ENCODE measurements around the gene STMN3. TPM values are rescaled to one million over a fixed set of nuclear protein-coding genes. Genes with fewer than 3 reads are reported as not detected.

Gene STMN3
- total RNA-seq, 1 donor, result 1.1 TPM

GRCh38 chr20:63696628-63697356 lies 43.6 kb upstream of the STMN3 start, which contains the start of gene TNFRSF6B:
TNFRSF6B (plus strand) TSS chr20:63696652; CDS start chr20:63696768, 116 bp downstream.
- Histone ChIP-seq H3K27me3 (ENCODE audit: insufficient read depth, low read length) (no peaks in the 10 kb centered on the region), H3K9me3 (ENCODE audit: low read depth, low read length) (no peaks in the 10 kb centered on the region), H4K20me1 (ENCODE audit: insufficient read depth, low read length) (no peaks in the 10 kb centered on the region), H3K4me2 (ENCODE audit: insufficient read depth, low read length) (peak within 1 kb of the TSS; percentile 61), H3K79me2 (ENCODE audit: insufficient read depth, low read length) (peaks cover 2% of the 10 kb centered on the region), H3K36me3 (ENCODE audit: insufficient read depth, low read length) (peaks cover under 1% of the 10 kb centered on the region), H3K4me1 (ENCODE audit: insufficient read depth, low read length) (peaks cover 31% of the 10 kb centered on the region), H3K27ac (ENCODE audit: low read depth, low read length) (peak within 1 kb of the TSS; percentile 17), H3K4me3 (ENCODE audit: insufficient read depth, low read length) (peak within 1 kb of the TSS; percentile 51), H2AFZ (ENCODE audit: low read length) (no peak within 1 kb of the TSS)
- peak; percentile 85 for DNase-seq (ENCODE audit: insufficient read length, low spot score, missing footprints)
- TF ChIP-seq CTCF (IDR thresholded peaks at IDR 0.05; ENCODE audit: extremely low read depth, low read depth, low read length), result no peak

- Histone ChIP-seq H3K4me1 (ENCODE audit: insufficient read depth, low read length) (peaks cover 31% of the 10 kb centered on the region), H3K4me2 (ENCODE audit: insufficient read depth, low read length) (peak overlapping the region; percentile 61), H4K20me1 (ENCODE audit: insufficient read depth, low read length) (no peaks in the 10 kb centered on the region), H3K36me3 (ENCODE audit: insufficient read depth, low read length) (peaks cover 3% of the 10 kb centered on the region), H3K9me3 (ENCODE audit: low read depth, low read length) (no peaks in the 10 kb centered on the region), H3K27me3 (ENCODE audit: insufficient read depth, low read length) (no peaks in the 10 kb centered on the region), H2AFZ (ENCODE audit: low read length) (no peak overlapping the region), H3K79me2 (ENCODE audit: insufficient read depth, low read length) (peaks cover 2% of the 10 kb centered on the region), H3K27ac (ENCODE audit: low read depth, low read length) (no peak overlapping the region), H3K4me3 (ENCODE audit: insufficient read depth, low read length) (peak overlapping the region; percentile 51)
- TF ChIP-seq CTCF (IDR thresholded peaks at IDR 0.05; ENCODE audit: extremely low read depth, low read depth, low read length), result no peak
- peak; percentile 92 for DNase-seq (ENCODE audit: insufficient read length, low spot score, missing footprints)
These were observed 43.0 kb upstream of the STMN3 start for GRCh38 chr20:63696306-63696627.

- Histone ChIP-seq H4K20me1 (ENCODE audit: insufficient read depth, low read length) (no peaks in the 10 kb centered on the region), H3K36me3 (ENCODE audit: insufficient read depth, low read length) (peaks cover 3% of the 10 kb centered on the region), H3K4me1 (ENCODE audit: insufficient read depth, low read length) (peaks cover 31% of the 10 kb centered on the region), H3K27ac (ENCODE audit: low read depth, low read length) (no peak overlapping the region), H3K9me3 (ENCODE audit: low read depth, low read length) (no peaks in the 10 kb centered on the region), H3K27me3 (ENCODE audit: insufficient read depth, low read length) (no peaks in the 10 kb centered on the region), H3K4me3 (ENCODE audit: insufficient read depth, low read length) (no peak overlapping the region), H3K79me2 (ENCODE audit: insufficient read depth, low read length) (peaks cover 2% of the 10 kb centered on the region), H2AFZ (ENCODE audit: low read length) (no peak overlapping the region), H3K4me2 (ENCODE audit: insufficient read depth, low read length) (no peak overlapping the region)
- DNase-seq (ENCODE audit: insufficient read length, low spot score, missing footprints), result peak; percentile 88
- TF ChIP-seq CTCF (IDR thresholded peaks at IDR 0.05; ENCODE audit: extremely low read depth, low read depth, low read length), result no peak
These were observed 42.4 kb upstream of the STMN3 start for GRCh38 chr20:63695424-63696305.

Measured in osteoblast (primary cell).